T-helper 9 cell (primary cell): ENCODE measurements around the gene LUC7L.
A peak's percentile ranks its signal among the peaks of the same experiment; 100 is the strongest.
"Not testable (repeated sequence)": the region's sequence is repeated elsewhere in the genome, so short reads cannot be mapped to it uniquely, and the experiment has no call there.

ENCODE experiments used
- DNase-seq: peaks from one replicate; pipeline ENCODE4 v3.0.0-alpha.2; 2020

LUC7L gene

GRCh38 chr16:228151-228851 is 948 bp downstream of the LUC7L start:
- DNase-seq, result no peak

- DNase-seq, result no peak
Observed at GRCh38 chr16:220021-220420, 9.2 kb downstream of the LUC7L start.

- no peak for DNase-seq
Observed at GRCh38 chr16:212999-213398, 16.2 kb downstream of the LUC7L start.

- not testable (repeated sequence) for DNase-seq
Observed at GRCh38 chr16:211631-212180, 17.5 kb downstream of the LUC7L start.

- DNase-seq, result not testable (repeated sequence)
Observed at GRCh38 chr16:209359-209758, 19.9 kb downstream of the LUC7L start.

GRCh38 chr16:204046-204445 is 25.2 kb downstream of the LUC7L start:
- not testable (repeated sequence) for DNase-seq

- no peak for DNase-seq
Observed at GRCh38 chr16:203246-203645, 26.0 kb downstream of the LUC7L start.

GRCh38 chr16:200388-200787 is 28.9 kb downstream of the LUC7L start:
- no peak for DNase-seq

- DNase-seq, result no peak
Observed at GRCh38 chr16:194516-194915, 34.7 kb downstream of the LUC7L start.

- no peak for DNase-seq
Observed at GRCh38 chr16:193441-193840, 35.8 kb downstream of the LUC7L start.

GRCh38 chr16:192686-193085 is 36.6 kb downstream of the LUC7L start:
- DNase-seq, result no peak

- DNase-seq, result no peak
Observed at GRCh38 chr16:191831-192230, 37.4 kb downstream of the LUC7L start.

- no peak for DNase-seq
Observed at GRCh38 chr16:189604-190186, 39.6 kb downstream of the LUC7L start.

GRCh38 chr16:188674-189073 is 40.6 kb downstream of the LUC7L start:
- DNase-seq, result no peak

- no peak for DNase-seq
Observed at GRCh38 chr16:187330-187729, 41.9 kb downstream of the LUC7L start.

GRCh38 chr16:185691-186090 is 43.6 kb downstream of the LUC7L start:
- DNase-seq, result no peak

- no peak for DNase-seq
Observed at GRCh38 chr16:185213-185612, 44.0 kb downstream of the LUC7L start.

- no peak for DNase-seq
Observed at GRCh38 chr16:183005-183404, 46.2 kb downstream of the LUC7L start.

- no peak for DNase-seq
Observed at GRCh38 chr16:181565-182021, 47.7 kb downstream of the LUC7L start.

GRCh38 chr16:180681-181564 is 48.3 kb downstream of the LUC7L start:
- peak; percentile 82 for DNase-seq

- DNase-seq, result no peak
Observed at GRCh38 chr16:180101-180675, 49.1 kb downstream of the LUC7L start, which contains the start of gene HBQ1. Gene HBQ1 (plus strand): TSS chr16:180459. CDS start chr16:180487, 28 bp downstream.

- DNase-seq, result no peak
Observed at GRCh38 chr16:179211-180092, 49.8 kb downstream of the LUC7L start.
